GM13976 (cell line): ENCODE results near the gene PCP2.

Source experiments
- DNase-seq: peaks from one replicate; pipeline ENCODE4 v3.0.0; 2012; ENCODE audit warnings: low spot score
- CTCF ChIP-seq: IDR thresholded peaks from 2 replicates; pipeline ENCODE4 v1.5.1; 2012; ENCODE audit warnings: borderline replicate concordance, mild to moderate bottlenecking; ENCODE audit not compliant: insufficient read depth; ENCODE audit errors: extremely low read depth, missing control alignments, control extremely low read depth
- in situ Hi-C: fragments of 300-500 bp; cut with MboI; formaldehyde crosslinking; loops from one replicate; pipeline ENCODE4 v1.12.0; 2022; ENCODE audit warnings: low sequenced_read_pairs, mixed read lengths, inconsistent platforms; ENCODE audit not compliant: unreplicated experiment

The PCP2 gene

GRCh38 chr19:7605490-7606222 lies 27.9 kb downstream of the PCP2 start:
- in situ Hi-C loops = no loop called here
- peak; percentile 62 for DNase-seq
- no peak for TF ChIP-seq CTCF

- no peak for TF ChIP-seq CTCF
- DNase-seq = no peak
- in situ Hi-C loops = no loop called here
Observed at GRCh38 chr19:7603919-7604318, 29.6 kb downstream of the PCP2 start.

GRCh38 chr19:7602935-7603497 lies 30.5 kb downstream of the PCP2 start:
- no peak for TF ChIP-seq CTCF
- no peak for DNase-seq
- in situ Hi-C loops = no loop called here

- TF ChIP-seq CTCF = no peak
- in situ Hi-C loops = no loop called here
- DNase-seq = no peak
Observed at GRCh38 chr19:7602240-7602934, 31.1 kb downstream of the PCP2 start.

- in situ Hi-C loops = no loop called here
- TF ChIP-seq CTCF = no peak
- no peak for DNase-seq
Observed at GRCh38 chr19:7600721-7601120, 32.8 kb downstream of the PCP2 start.

GRCh38 chr19:7598180-7598579 lies 35.3 kb downstream of the PCP2 start:
- no peak for TF ChIP-seq CTCF
- in situ Hi-C loops = no loop called here
- no peak for DNase-seq
